BLaER1 treated with 17β-estradiol and CSF1 and Interleukin-3, amounts not matched to agents 10 nM and 100 nM (cell line): Measurements from ENCODE around the gene SLC6A7.
A peak's percentile ranks its signal among the peaks of the same experiment; 100 is the strongest.

Source experiments
- H3K27ac ChIP-seq, 11 experiments: shearing (Covaris generic); formaldehyde crosslinking; 2 replicates each; pipeline ENCODE4 v1.8.1; 2022
- H3K27me3 ChIP-seq, 11 experiments: shearing (Covaris generic); formaldehyde crosslinking; 2 replicates each; pipeline ENCODE4 v1.8.1; 2022
- H3K36me3 ChIP-seq, 11 experiments: shearing (Covaris generic); formaldehyde crosslinking; 2 replicates each; pipeline ENCODE4 v1.8.1; 2022
- H3K4me1 ChIP-seq, 10 experiments: shearing (Covaris generic); formaldehyde crosslinking; 2 replicates each; pipeline ENCODE4 v1.8.1; 2022
- H3K4me2 ChIP-seq, 11 experiments: shearing (Covaris generic); formaldehyde crosslinking; 2 replicates each; pipeline ENCODE4 v1.8.1; 2022
- H3K4me3 ChIP-seq, 10 experiments: shearing (Covaris generic); formaldehyde crosslinking; 2 replicates each; pipeline ENCODE4 v1.8.1; 2022
- H3K9ac ChIP-seq, 11 experiments: shearing (Covaris generic); formaldehyde crosslinking; 2 replicates each; pipeline ENCODE4 v1.8.1; 2022
- H3K9me3 ChIP-seq, 11 experiments: shearing (Covaris generic); formaldehyde crosslinking; replicated peaks in 1 of 11; 2 replicates each; pipeline ENCODE4 v1.8.1; 2022
- H4K20me1 ChIP-seq, 11 experiments: shearing (Covaris generic); formaldehyde crosslinking; 2 replicates each; pipeline ENCODE4 v1.8.1; 2022
- Cebpa-rat ChIP-seq, 11 experiments: shearing (Covaris generic); IDR thresholded peaks; 2 replicates each; pipeline ENCODE4 v1.8.1; 2022

Gene SLC6A7

GRCh38 chr5:150234576-150235499, 45.0 kb downstream of the SLC6A7 start:
- Histone ChIP-seq H4K20me1 (no peaks in the 10 kb centered on the region), H3K9ac (peak overlapping the region in 2 of 11 experiments; percentile 13; a peak in 1 of 22 replicates), H3K4me1 (peaks cover 18 to 34% (median 21%) of the 10 kb centered on the region in 10 experiments), H3K27me3 (no peaks in the 10 kb centered on the region), H3K4me2 (peak overlapping the region; percentile 5 to 84 (median 36); a peak in 21 of 22 replicates), H3K27ac (peak overlapping the region in 2 of 11 experiments; percentile 5 to 14; a peak in 3 of 22 replicates), H3K36me3 (no peaks in the 10 kb centered on the region), H3K9me3 (no peaks in the 10 kb centered on the region), H3K4me3 (no peak overlapping the region)
- TF ChIP-seq Cebpa-rat (IDR thresholded peaks at IDR 0.05) = no peak

GRCh38 chr5:150235500-150235854, 45.6 kb downstream of the SLC6A7 start:
- TF ChIP-seq Cebpa-rat (IDR thresholded peaks at IDR 0.05) = no peak
- Histone ChIP-seq H3K36me3 (no peaks in the 10 kb centered on the region), H3K4me3 (no peak overlapping the region), H3K9ac (0 out of 22 replicates have a peak overlapping the region, but pooled peaks of 1 of the 11 experiments have one; percentile 13), H3K27ac (no peak overlapping the region; a peak in 1 of 22 replicates), H3K9me3 (no peaks in the 10 kb centered on the region), H3K4me2 (peak overlapping the region; percentile 0 to 84 (median 36); a peak in 20 of 22 replicates), H3K27me3 (no peaks in the 10 kb centered on the region), H4K20me1 (no peaks in the 10 kb centered on the region), H3K4me1 (peaks cover 18 to 38% (median 22%) of the 10 kb centered on the region in 10 experiments)

GRCh38 chr5:150236313-150236712, 46.5 kb downstream of the SLC6A7 start:
- no peak overlapping the region for H3K4me3 ChIP-seq
- no peak overlapping the region for H3K9ac ChIP-seq
- no peak overlapping the region for H3K27ac ChIP-seq
- H3K4me2 ChIP-seq = no peak overlapping the region
- no peak for TF ChIP-seq Cebpa-rat (IDR thresholded peaks at IDR 0.05)
- no peaks in the 10 kb centered on the region for H4K20me1 ChIP-seq
- H3K36me3 ChIP-seq = no peaks in the 10 kb centered on the region
- no peaks in the 10 kb centered on the region for H3K27me3 ChIP-seq
- no peaks in the 10 kb centered on the region for H3K9me3 ChIP-seq
- peaks cover 18 to 46% (median 25%) of the 10 kb centered on the region in 10 experiments for H3K4me1 ChIP-seq

- Histone ChIP-seq H3K27me3 (no peaks in the 10 kb centered on the region), H3K4me3 (no peak overlapping the region), H3K36me3 (no peaks in the 10 kb centered on the region), H3K27ac (no peak overlapping the region), H3K9ac (no peak overlapping the region), H3K4me2 (no peak overlapping the region), H4K20me1 (no peaks in the 10 kb centered on the region), H3K9me3 (no peaks in the 10 kb centered on the region), H3K4me1 (peaks cover 18 to 51% (median 26%) of the 10 kb centered on the region in 10 experiments)
- no peak for TF ChIP-seq Cebpa-rat (IDR thresholded peaks at IDR 0.05)
Observed at GRCh38 chr5:150236981-150237754, 47.3 kb downstream of the SLC6A7 start.

- H3K4me3 ChIP-seq = no peak overlapping the region
- H3K27ac ChIP-seq = no peak overlapping the region
- no peaks in the 10 kb centered on the region for H3K27me3 ChIP-seq
- no peak for TF ChIP-seq Cebpa-rat (IDR thresholded peaks at IDR 0.05)
- H3K36me3 ChIP-seq = no peaks in the 10 kb centered on the region
- H3K9ac ChIP-seq = no peak overlapping the region
- H3K9me3 ChIP-seq = no peaks in the 10 kb centered on the region
- H3K4me2 ChIP-seq = no peak overlapping the region
- H3K4me1 ChIP-seq = peaks cover 18 to 42% (median 26%) of the 10 kb centered on the region in 10 experiments
- no peaks in the 10 kb centered on the region for H4K20me1 ChIP-seq
Observed at GRCh38 chr5:150238646-150239045, 48.8 kb downstream of the SLC6A7 start.

GRCh38 chr5:150239099-150239793, 49.4 kb downstream of the SLC6A7 start:
- no peak overlapping the region for H3K4me2 ChIP-seq

GRCh38 chr5:150239794-150240122, 49.9 kb downstream of the SLC6A7 start:
- Histone ChIP-seq H3K9me3 (no peaks in the 10 kb centered on the region), H3K4me1 (peaks cover 12 to 39% (median 17%) of the 10 kb centered on the region in 10 experiments), H3K9ac (no peak overlapping the region), H3K27me3 (no peaks in the 10 kb centered on the region), H3K4me2 (no peak overlapping the region), H4K20me1 (no peaks in the 10 kb centered on the region), H3K4me3 (no peak overlapping the region), H3K27ac (no peak overlapping the region), H3K36me3 (no peaks in the 10 kb centered on the region)
- TF ChIP-seq Cebpa-rat (IDR thresholded peaks at IDR 0.05) = no peak

More at GRCh38 chr5:150239099-150239793, 49.4 kb downstream of the SLC6A7 start:
- H3K27me3 ChIP-seq = no peaks in the 10 kb centered on the region
- H3K4me3 ChIP-seq = no peak overlapping the region
- H3K4me1 ChIP-seq = peaks cover 17 to 39% (median 22%) of the 10 kb centered on the region in 10 experiments
- no peaks in the 10 kb centered on the region for H4K20me1 ChIP-seq
- no peak for TF ChIP-seq Cebpa-rat (IDR thresholded peaks at IDR 0.05)
- H3K36me3 ChIP-seq = no peaks in the 10 kb centered on the region
- H3K9ac ChIP-seq = no peak overlapping the region
- no peak overlapping the region for H3K27ac ChIP-seq
- H3K9me3 ChIP-seq = no peaks in the 10 kb centered on the region

GRCh38 chr5:150241298-150242160, 51.7 kb downstream of the SLC6A7 start:
- no peak for TF ChIP-seq Cebpa-rat (IDR thresholded peaks at IDR 0.05)
- Histone ChIP-seq H3K27me3 (no peaks in the 10 kb centered on the region), H3K27ac (no peak overlapping the region), H3K4me2 (peak overlapping the region in 6 of 11 experiments; percentile 21 to 61 (median 50); a peak in 11 of 22 replicates), H3K36me3 (no peaks in the 10 kb centered on the region), H3K9ac (no peak overlapping the region), H3K4me3 (no peak overlapping the region), H3K9me3 (no peaks in the 10 kb centered on the region), H4K20me1 (no peaks in the 10 kb centered on the region), H3K4me1 (peaks cover 0 to 39% (median 4%) of the 10 kb centered on the region in 10 experiments; a peak in 10 of 20 replicates)
